Colonic mucosa (tissue), 4 donors: ENCODE measurements around the gene TAF13. TPM values are rescaled to one million over a fixed set of nuclear protein-coding genes. Genes with fewer than 3 reads are reported as not detected.

Experiments
- DNase-seq: peaks from one replicate; pipeline ENCODE4 v3.0.0-alpha.2; 2020
- H3K27ac ChIP-seq: fragments of 200-600 bp; one replicate; pipeline ENCODE4 v1.8.0; 2021
- H3K27me3 ChIP-seq: fragments of 200-600 bp; one replicate; pipeline ENCODE4 v1.8.0; 2021
- H3K36me3 ChIP-seq: fragments of 200-600 bp; one replicate; pipeline ENCODE4 v1.8.0; 2021
- H3K4me1 ChIP-seq: fragments of 200-600 bp; one replicate; pipeline ENCODE4 v1.8.0; 2021; ENCODE audit warnings: mild to moderate bottlenecking
- H3K4me3 ChIP-seq: fragments of 200-600 bp; one replicate; pipeline ENCODE4 v1.8.0; 2021
- H3K9ac ChIP-seq, 2 donors: one replicate each; pipeline ENCODE4 v1.7.0; 2013; ENCODE audit warnings: control low read depth in 2 of 2, low read depth in 2 of 2, low read length in 2 of 2
- H3K9me3 ChIP-seq: fragments of 200-600 bp; one replicate; pipeline ENCODE4 v1.8.0; 2021
- CTCF ChIP-seq: fragments of 200-600 bp; IDR thresholded peaks from one replicate; pipeline ENCODE4 v1.8.0; 2022; ENCODE audit warnings: antibody characterized with exemption, mild to moderate bottlenecking
- intact Hi-C: fragments of 100-400 bp; cut with DNase I; formaldehyde crosslinking; loops from one replicate; pipeline ENCODE4 v1.14.1; 2022
- total RNA-seq, 2 donors: library from RNA; stranded (reverse); fragmentation: NEBNext Ultra II Directional in 1 of 2; extraction: Animal tissue kit (Norgen Biotek cat#: 25700) in 1 of 2; gene quantifications; one replicate each; pipeline ENCODE4 v1.2.1, GENCODE V29; 2021
- donor health status: healthy.
- donor health status: DM: no; HTN: no; CAD: no.
- donor health status: DM: no; HTN: no; CAD: no.

Gene TAF13
- total RNA-seq, 2 donors from 2014 or later: 49.4 to 50.9 TPM

- intact Hi-C loops: loop anchor here (5.0 kb wide), 1 partner anchor 82 kb away; no protein-coding TSS in a partner anchor
- Histone ChIP-seq H3K27ac (no peak overlapping the region), H3K36me3 (no peaks in the 10 kb centered on the region), H3K9ac (no peak overlapping the region), H3K4me1 (peaks cover 7% of the 10 kb centered on the region), H3K9me3 (no peaks in the 10 kb centered on the region), H3K27me3 (no peaks in the 10 kb centered on the region), H3K4me3 (no peak overlapping the region)
- DNase-seq: no peak
- TF ChIP-seq CTCF: no peak
These were observed 34.1 kb upstream of the TAF13 start for GRCh38 chr1:109109906-109110305.

- no peak overlapping the region for H3K9ac ChIP-seq
- no peak overlapping the region for H3K27ac ChIP-seq
- H3K27me3 ChIP-seq: no peaks in the 10 kb centered on the region
- H3K4me3 ChIP-seq: no peak overlapping the region
- H3K9me3 ChIP-seq: no peaks in the 10 kb centered on the region
- H3K4me1 ChIP-seq: peaks cover 4% of the 10 kb centered on the region
- intact Hi-C loops: no loop called here
- TF ChIP-seq CTCF: no peak
- no peaks in the 10 kb centered on the region for H3K36me3 ChIP-seq
- no peak for DNase-seq
These were observed 32.0 kb upstream of the TAF13 start for GRCh38 chr1:109107785-109108184.

GRCh38 chr1:109105881-109106280, 30.1 kb upstream of the TAF13 start:
- H3K36me3 ChIP-seq: no peaks in the 10 kb centered on the region
- TF ChIP-seq CTCF: no peak
- DNase-seq: no peak
- H3K9ac ChIP-seq: no peak overlapping the region
- H3K27ac ChIP-seq: no peak overlapping the region
- no peaks in the 10 kb centered on the region for H3K9me3 ChIP-seq
- no peaks in the 10 kb centered on the region for H3K27me3 ChIP-seq
- intact Hi-C loops: no loop called here
- H3K4me3 ChIP-seq: no peak overlapping the region
- no peaks in the 10 kb centered on the region for H3K4me1 ChIP-seq

- intact Hi-C loops: no loop called here
- H3K27ac ChIP-seq: no peak overlapping the region
- no peak overlapping the region for H3K9ac ChIP-seq
- no peaks in the 10 kb centered on the region for H3K27me3 ChIP-seq
- H3K4me3 ChIP-seq: no peak overlapping the region
- TF ChIP-seq CTCF: no peak
- no peaks in the 10 kb centered on the region for H3K36me3 ChIP-seq
- no peaks in the 10 kb centered on the region for H3K4me1 ChIP-seq
- no peak for DNase-seq
- no peaks in the 10 kb centered on the region for H3K9me3 ChIP-seq
These were observed 28.8 kb upstream of the TAF13 start for GRCh38 chr1:109104364-109105151.

- no peaks in the 10 kb centered on the region for H3K4me1 ChIP-seq
- H3K9me3 ChIP-seq: no peaks in the 10 kb centered on the region
- intact Hi-C loops: no loop called here
- peak overlapping the region; percentile 94 to 99 for H3K9ac ChIP-seq
- peak overlapping the region; percentile 98 for H3K27ac ChIP-seq
- H3K4me3 ChIP-seq: peak overlapping the region; percentile 99
- TF ChIP-seq CTCF: peak; percentile 80
- peak; percentile 98 for DNase-seq
- no peaks in the 10 kb centered on the region for H3K36me3 ChIP-seq
- H3K27me3 ChIP-seq: no peaks in the 10 kb centered on the region
These were observed 24.4 kb upstream of the TAF13 start for GRCh38 chr1:109099938-109100773.
